Kidney epithelial cell (primary cell): ENCODE results near the gene CCND3. TPM values are rescaled to one million over a fixed set of nuclear protein-coding genes. Genes with fewer than 3 reads are reported as not detected.
A peak's percentile ranks its signal among the peaks of the same experiment; 100 is the strongest.
"Not testable (repeated sequence)": the region's sequence is repeated elsewhere in the genome, so short reads cannot be mapped to it uniquely, and the experiment has no call there.

Experiments used
- DNase-seq: peaks from one replicate; pipeline ENCODE4 v3.0.0-alpha.2; 2010; ENCODE audit warnings: low read depth
- H3K27me3 ChIP-seq: 2 replicates; pipeline ENCODE4 v1.6.0; 2011; ENCODE audit warnings: low read length; ENCODE audit not compliant: control insufficient read depth, insufficient read depth
- H3K36me3 ChIP-seq: 2 replicates; pipeline ENCODE4 v1.5.1; 2011; ENCODE audit warnings: low read length; ENCODE audit not compliant: control insufficient read depth, insufficient read depth
- H3K4me3 ChIP-seq: 2 replicates; pipeline ENCODE4 v1.5.1; 2011; ENCODE audit warnings: low read depth, mild to moderate bottlenecking, control low read depth, low read length
- total RNA-seq: library from RNA; depleted of rRNA; stranded (reverse); fragments of >200 nt; gene quantifications from 2 replicates; pipeline ENCODE4 v1.2.3, GENCODE V29; 2015
- TF ChIP-seq, protein P1 (sequence below): IDR thresholded peaks from 2 replicates; pipeline ENCODE4 v1.5.1; 2011; ENCODE audit warnings: mild to moderate bottlenecking, moderate library complexity, low read length, control low read depth, inconsistent platforms; ENCODE audit not compliant: insufficient read depth, poor library complexity, severe bottlenecking

CCND3 gene
- total RNA-seq, 1 donor from 2014 or later: 29.2 TPM

DNA sequence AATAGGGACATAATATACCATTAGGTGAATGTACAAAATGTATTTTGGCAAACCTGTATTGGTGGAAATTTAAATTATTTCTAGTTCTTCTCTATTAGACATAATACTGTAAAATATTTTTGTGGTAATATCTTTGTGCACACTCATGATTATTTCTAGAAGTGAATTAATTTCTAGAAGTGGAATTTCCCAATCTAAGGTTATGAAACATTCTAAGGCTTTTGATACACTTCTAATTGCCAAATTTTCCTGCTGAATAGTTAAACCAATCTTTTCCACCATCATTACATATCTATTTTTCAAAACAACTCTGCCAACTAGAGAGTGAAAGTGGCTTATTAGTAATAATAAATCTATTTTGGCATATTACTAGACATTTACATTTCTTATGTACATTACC lies 1.8 kb upstream of the CCND3 start:
- H3K4me3 ChIP-seq: no peak overlapping the region
- H3K36me3 ChIP-seq: no peaks in the 10 kb centered on the region
- no peak for DNase-seq
- TF ChIP-seq, protein P1, sequence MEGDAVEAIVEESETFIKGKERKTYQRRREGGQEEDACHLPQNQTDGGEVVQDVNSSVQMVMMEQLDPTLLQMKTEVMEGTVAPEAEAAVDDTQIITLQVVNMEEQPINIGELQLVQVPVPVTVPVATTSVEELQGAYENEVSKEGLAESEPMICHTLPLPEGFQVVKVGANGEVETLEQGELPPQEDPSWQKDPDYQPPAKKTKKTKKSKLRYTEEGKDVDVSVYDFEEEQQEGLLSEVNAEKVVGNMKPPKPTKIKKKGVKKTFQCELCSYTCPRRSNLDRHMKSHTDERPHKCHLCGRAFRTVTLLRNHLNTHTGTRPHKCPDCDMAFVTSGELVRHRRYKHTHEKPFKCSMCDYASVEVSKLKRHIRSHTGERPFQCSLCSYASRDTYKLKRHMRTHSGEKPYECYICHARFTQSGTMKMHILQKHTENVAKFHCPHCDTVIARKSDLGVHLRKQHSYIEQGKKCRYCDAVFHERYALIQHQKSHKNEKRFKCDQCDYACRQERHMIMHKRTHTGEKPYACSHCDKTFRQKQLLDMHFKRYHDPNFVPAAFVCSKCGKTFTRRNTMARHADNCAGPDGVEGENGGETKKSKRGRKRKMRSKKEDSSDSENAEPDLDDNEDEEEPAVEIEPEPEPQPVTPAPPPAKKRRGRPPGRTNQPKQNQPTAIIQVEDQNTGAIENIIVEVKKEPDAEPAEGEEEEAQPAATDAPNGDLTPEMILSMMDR: no peak
- H3K27me3 ChIP-seq: no peaks in the 10 kb centered on the region

DNA sequence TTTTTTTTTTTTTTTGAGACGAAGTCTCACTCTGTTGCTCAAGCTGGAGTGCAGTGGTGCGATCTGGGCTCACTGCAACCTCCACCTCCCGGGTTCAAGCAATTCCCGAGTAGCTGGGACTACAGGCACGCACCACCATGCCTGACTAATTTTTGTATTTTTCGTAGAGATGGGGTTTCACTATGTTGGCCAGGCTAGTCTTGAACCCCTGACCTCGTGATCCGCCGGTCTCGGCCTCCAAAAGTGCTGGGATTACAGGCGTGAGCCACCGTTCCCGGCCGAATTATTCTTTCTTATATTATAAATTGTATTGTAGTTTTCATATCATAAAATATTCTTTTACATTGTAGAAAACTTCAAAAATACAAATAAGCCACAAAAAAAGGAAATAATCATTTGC lies 1.3 kb upstream of the CCND3 start:
- not testable (repeated sequence) for H3K36me3 ChIP-seq, DNase-seq, H3K4me3 ChIP-seq, H3K27me3 ChIP-seq

DNA sequence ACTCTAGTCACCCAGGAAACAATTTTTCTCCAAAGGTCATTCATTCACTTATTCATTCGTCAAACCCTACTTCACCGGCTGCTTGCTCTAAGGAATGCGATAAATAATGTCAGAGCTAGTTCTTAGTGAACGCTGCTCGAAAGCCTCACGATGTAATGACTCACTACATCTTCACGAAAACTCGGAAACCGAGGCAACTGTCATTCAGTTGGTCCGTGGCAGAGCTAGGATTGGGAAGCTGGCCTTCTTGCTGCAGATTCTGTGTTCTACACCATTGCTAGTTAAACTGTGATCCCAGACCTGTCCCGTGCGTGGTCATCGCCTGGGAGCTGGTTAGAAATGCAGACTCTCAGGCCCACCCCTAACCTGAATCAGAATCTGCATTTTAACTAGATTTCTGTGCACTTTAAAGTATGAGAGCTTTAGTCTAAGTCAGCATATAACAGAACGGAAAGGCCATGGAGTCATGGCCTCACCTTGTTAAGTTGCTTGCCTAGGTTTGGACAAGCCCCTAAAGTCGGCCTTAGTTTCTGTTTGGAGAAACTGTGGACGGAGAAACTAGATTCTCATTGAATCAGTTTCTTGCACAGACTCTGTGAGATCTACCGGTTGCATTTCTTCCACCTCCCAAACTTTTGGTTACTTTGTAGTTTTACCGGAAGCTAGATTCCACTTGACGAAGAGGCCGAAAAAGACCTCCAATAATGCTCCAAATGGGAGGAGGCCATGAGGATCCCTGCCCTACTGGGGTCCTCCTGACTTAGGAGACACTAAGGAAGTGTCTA lies 651 bp upstream of the CCND3 start:
- peak; percentile 87 for DNase-seq
- H3K27me3 ChIP-seq: no peaks in the 10 kb centered on the region
- H3K4me3 ChIP-seq: peak overlapping the region; percentile 34
- TF ChIP-seq, protein P1: no peak
- H3K36me3 ChIP-seq: no peaks in the 10 kb centered on the region

DNA sequence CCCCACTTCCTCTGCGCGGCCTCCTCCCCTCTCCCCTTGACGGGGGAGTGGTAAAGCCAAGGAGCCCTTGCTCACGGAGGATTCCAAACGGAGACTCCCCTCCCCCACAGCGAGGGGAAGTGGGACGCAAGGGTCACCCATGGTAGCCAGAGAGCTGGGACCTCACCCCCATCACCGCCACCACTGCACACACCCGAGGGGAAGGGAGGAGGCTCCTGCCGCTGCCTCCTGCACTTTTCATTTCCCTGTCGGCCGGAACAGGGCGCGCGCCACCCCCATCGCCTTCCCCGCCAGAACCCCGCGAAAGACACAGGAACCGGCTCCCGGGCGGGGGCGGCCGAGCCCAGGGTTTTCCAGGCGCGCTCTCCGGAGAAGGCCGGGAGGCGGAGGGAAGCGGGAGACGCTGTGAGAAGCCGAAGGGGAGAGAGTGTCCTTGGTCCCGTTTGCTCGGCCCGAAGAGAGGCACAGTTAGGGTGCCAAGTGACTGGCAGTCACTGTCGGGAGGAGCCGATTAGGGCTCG lies 789 bp downstream of the CCND3 start:
- DNase-seq: no peak
- Histone ChIP-seq H3K27me3 (no peaks in the 10 kb centered on the region), H3K36me3 (peaks cover 2% of the 10 kb centered on the region), H3K4me3 (peak overlapping the region; percentile 87)
- TF ChIP-seq, protein P1: peak; percentile 14

DNA sequence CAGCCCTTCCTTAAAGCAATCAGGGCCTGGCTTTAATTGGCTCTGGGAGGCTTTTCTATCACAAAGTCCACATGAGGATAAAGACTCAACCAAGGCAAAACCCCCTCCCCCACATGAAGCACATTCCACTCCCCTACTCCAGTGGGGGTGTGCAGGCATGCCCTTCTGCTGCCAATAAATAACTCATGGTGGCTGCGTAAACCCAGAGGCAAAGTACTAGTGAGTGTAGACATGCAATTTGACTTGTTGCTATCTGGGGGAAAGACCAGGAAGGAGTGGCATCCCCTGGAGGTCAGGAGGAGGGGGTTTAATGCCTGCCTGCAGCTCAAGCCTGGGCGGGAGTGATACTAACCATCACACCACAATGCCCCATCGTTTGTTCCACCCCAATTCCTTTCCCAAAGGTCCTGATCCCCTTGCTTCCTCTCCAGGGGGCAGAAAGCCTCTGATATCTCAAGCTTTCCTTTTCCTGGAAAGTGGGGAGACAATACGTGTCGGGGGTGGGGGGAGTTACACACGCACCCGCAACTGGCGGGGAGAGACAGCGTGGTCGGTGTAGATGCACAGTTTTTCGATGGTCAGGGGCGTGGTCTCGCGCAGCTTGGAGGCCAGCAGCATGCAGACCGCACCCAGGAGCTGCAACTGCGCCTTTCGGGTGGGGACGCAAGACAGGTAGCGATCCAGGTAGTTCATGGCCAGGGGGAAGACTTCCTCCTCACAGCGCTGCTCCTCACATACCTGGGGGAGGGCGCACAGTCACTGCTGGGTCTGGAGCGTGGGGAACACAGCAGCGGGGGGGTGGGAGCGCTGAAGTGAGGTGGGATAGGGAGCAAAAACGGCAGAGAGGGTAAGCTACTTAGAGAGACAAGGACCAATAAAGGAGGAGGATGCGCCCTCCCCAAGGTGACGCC lies 1.5 kb downstream of the CCND3 start:
- Histone ChIP-seq H3K27me3 (no peaks in the 10 kb centered on the region), H3K36me3 (peaks cover 2% of the 10 kb centered on the region), H3K4me3 (peak overlapping the region; percentile 87)
- TF ChIP-seq, protein P1: no peak
- DNase-seq: no peak
